H54 (cell line): Measurements from ENCODE around the gene PLCL2.

Experiments used
- DNase-seq: peaks from one replicate; pipeline ENCODE4 v3.0.0; 2011; ENCODE audit warnings: low spot score, mixed read lengths; ENCODE audit not compliant: insufficient read length
- FAIRE-seq: peaks from 3 replicates; lab custom pipeline; 2011; peaks lifted over from hg19 to GRCh38; lab: Jason Lieb, UNC
- POLR2A ChIP-seq: IDR thresholded peaks from 2 replicates; pipeline ENCODE4 v1.6.1; 2011; ENCODE audit warnings: low read depth, mild to moderate bottlenecking, low read length

PLCL2 gene

DNA sequence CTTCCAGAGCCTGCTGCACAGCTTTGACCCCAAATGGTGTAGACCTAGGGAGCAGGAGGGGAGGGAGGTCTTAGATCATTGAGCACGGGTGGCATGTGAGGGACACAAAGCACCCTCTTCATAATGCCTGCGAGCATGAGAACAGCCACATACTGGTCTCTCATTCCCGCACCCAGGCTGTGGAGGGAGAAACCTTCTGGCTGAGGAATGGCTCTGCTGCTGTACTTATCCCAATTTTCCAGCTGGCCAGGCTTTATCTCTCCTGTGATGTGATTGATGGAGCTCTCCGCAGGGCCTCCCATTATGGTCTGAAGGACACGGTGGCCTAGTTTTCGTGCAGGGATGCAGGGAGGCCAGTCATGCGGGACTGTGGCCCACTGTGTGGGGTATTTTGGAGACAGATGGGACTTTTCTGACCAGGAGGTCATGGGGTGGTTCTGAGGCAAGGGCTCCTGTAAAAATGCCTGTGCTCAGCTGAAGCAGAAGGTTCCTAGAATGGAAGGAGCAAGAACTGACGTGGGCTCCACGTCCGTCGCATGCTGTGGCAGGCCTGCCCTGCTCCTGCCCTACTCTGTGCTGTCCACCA is 251.5 kb downstream of the PLCL2 start:
- no peak for TF ChIP-seq POLR2A
- no peak for FAIRE-seq
- no peak for DNase-seq

DNA sequence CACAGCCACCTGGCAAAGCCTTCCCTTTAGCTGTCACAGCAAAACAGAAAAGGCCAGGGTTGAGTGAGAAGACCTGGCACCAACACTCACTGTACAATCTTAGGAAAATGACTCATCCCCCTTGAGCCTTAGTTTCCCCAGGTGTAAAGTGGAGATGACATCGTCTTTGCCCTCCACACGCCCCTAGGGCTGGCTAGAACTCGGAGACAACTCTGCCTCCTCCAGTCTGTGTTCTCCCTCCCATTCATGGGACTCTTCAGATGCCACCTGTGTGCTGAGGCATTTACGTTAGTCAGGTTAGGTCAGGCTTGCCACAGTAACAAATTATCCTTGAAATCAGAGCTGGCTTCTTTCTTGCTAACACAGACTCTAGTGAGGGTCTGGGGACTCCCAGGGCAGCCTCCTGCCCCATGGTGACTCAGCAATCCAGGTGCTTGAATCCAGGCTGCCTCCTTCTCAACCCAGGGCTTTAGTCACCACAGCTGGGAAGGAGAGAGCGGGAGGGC is 252.6 kb downstream of the PLCL2 start:
- no peak for FAIRE-seq
- TF ChIP-seq POLR2A: no peak
- DNase-seq: no peak

DNA sequence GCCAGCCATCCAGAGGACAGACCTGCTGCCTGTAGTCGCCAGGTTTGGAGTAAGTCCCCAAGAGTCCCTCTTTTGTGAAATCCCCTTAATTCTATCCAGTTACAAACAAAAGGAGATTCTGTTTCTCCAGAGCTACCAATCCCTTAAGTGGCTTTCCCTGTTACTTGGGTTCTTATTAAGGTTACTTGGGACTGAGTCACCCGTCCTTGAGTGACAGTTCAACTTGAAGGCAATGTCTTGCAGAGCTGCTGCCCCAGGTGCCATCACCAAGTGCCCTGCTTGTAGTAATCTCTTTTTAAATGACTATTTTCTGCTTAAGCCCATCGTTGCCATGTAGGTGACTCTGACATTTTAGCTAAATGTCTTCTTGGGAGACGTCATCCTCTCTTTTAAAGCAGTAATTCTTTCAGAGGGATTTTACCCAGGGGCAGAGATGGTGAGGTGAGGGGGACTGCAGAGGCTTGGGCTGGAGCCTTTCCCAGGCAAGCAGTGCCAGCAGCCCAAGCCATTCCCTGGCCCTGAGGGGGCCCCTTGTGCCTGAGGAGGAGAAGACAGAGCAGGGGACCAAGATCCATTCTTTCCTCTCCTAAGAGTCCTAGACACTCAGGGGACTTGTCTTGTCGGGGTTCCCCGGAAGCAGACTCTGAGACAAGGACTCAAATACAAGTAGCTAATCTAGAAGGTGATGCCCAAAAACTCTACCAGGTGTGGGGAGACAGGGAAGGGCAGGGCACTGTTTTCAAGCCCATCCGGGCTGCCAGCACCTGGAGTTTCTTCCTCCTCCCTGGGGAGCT is 253.7 kb downstream of the PLCL2 start:
- DNase-seq (no peak), FAIRE-seq (no peak)
- no peak for TF ChIP-seq POLR2A
